Right renal pelvis (tissue), 4 donors: ENCODE data around the gene ABL1. TPM values are rescaled to one million over a fixed set of nuclear protein-coding genes. Genes with fewer than 3 reads are reported as not detected.
A peak's percentile ranks its signal among the peaks of the same experiment; 100 is the strongest.

ENCODE experiments used
- DNase-seq, 4 donors: peaks; one replicate each; pipeline ENCODE4 v3.0.0-alpha.2; 2013; ENCODE audit warnings: low read depth in 4 of 4, low spot score in 3 of 4, missing footprints in 1 of 4
- polyA plus RNA-seq, 4 donors: library from polyadenylated mRNA; unstranded; fragments of 120-200 nt; gene quantifications; one replicate each; pipeline ENCODE4 v1.2.1, GENCODE V29; 2013; ENCODE audit not compliant: insufficient read length in 4 of 4

ABL1 gene
- polyA plus RNA-seq, 4 donors, result 82.1 to 89.5 (median 82.7) TPM

GRCh38 chr9:130886981-130887380 is 51.9 kb downstream of the ABL1 start:
- DNase-seq, result no peak

DNA sequence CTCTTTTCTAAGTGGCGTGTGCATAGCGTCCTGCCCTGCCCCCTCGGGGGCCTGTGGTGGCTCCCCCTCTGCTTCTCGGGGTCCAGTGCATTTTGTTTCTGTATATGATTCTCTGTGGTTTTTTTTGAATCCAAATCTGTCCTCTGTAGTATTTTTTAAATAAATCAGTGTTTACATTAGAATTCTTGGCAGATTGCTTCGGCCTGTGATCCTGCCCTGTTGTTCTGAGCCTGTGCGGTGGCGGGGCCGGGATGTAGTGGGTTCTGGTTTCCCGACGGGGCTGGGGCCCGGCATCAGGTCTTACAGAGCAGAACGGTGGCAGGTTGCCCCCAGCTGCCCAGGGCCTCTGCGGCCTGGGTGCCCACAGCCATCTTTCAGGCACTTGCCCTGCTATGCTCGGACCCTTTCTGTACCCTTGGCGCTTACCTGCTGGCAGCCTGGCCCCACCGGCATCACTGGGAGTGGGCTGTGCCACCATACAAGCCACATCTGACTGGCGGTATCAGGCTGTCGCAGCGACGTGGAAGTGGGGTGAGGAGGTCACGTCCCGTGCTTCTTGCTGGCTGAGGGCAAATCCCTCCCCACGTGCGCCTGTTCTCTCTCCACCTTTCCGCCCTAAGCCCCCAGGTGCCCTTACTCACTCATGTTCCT is 52.6 kb downstream of the ABL1 start:
- DNase-seq, result no peak

- DNase-seq, result no peak
Observed at GRCh38 chr9:130888146-130888885, 53.3 kb downstream of the ABL1 start.

- no peak for DNase-seq
Observed at GRCh38 chr9:130890124-130890523, 55.1 kb downstream of the ABL1 start.

- no peak for DNase-seq
Observed at GRCh38 chr9:130890870-130891687, 56.0 kb downstream of the ABL1 start.

GRCh38 chr9:130891688-130892476 is 56.8 kb downstream of the ABL1 start:
- no peak for DNase-seq

- DNase-seq, result no peak
Observed at GRCh38 chr9:130892477-130893304, 57.6 kb downstream of the ABL1 start.

GRCh38 chr9:130893341-130894101 is 58.5 kb downstream of the ABL1 start:
- DNase-seq, result peak in 1 of 4 donors; percentile 31

DNA sequence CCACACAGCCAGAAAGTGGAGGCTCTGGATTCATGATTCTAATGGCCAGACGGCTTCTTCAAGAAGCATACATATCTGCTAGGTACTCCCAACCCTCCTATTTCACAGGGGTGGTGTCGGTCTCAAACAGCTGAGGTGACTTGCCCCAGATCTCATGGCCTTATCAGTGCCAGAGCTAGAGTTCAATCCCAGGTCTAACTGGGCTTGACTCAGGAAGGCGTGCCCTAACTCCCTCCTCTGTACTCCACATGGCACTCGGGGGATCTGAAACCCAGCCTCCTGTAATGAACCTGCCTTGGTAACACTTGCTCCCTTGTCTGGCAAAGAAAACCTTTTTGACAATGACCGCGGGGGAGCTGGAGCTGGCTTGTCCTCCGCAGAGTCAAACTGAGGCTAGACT is 59.5 kb downstream of the ABL1 start:
- no peak for DNase-seq

DNA sequence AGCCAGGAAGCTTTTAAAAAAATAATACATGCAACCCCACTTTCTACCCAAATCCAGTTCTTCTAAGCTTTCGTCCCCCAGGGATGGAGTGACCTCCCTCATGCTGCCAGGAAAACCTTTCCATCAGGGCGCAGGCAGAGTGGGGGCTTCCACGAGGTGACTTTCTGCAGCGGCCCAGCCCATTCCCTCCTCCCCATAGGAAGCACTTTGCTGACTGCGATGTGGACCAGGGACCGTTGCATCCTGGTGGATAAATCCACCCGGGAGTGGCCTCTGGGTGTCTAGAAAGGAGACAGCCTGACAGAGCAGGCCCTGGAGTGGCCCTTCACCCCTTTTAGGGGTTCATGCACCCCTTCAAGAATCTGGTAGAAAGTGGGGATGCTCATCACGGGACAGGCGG is 60.0 kb downstream of the ABL1 start:
- no peak for DNase-seq

DNA sequence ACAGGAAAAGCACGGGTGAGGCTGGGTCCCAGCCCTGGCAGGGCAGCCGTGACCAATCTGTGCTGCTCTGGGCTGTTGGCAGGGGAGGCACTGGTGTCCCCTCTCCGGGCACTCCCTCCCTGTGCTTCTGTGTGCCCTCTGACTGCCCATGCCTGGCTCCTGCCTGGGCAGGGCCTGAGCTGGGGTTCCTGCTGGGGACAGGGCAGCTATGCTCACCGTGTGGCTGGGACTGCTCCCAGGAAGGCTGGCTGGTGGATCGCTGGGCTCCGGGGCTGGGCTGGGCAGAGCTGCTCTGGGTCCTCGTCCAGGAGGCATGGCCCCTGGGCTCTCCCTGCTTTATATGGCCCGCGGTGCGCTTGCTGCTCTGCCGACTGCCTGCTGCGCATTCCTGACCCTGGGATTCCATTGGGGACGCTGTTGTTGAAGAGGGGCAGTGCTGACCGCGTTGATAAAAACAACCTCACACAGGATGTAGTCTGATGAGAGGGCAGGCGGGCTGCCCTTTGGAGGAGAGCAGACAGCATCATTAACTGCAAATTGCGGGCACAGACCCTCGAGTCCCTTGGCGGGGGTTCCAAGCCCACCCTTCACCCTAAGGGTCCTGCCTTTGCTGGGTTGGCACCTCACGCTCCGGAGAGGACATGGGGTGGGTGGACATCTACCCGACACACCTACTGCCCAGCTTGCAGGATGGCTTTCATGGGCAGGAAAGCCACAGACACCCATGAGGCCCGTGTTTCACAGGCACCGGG is 60.6 kb downstream of the ABL1 start:
- DNase-seq, result no peak

GRCh38 chr9:130896233-130897014 is 61.4 kb downstream of the ABL1 start, which contains the start of gene QRFP:
TSS of gene QRFP (minus strand) at chr9:130896812. CDS start at chr9:130893838, 2,974 bp downstream.
- no peak for DNase-seq

DNA sequence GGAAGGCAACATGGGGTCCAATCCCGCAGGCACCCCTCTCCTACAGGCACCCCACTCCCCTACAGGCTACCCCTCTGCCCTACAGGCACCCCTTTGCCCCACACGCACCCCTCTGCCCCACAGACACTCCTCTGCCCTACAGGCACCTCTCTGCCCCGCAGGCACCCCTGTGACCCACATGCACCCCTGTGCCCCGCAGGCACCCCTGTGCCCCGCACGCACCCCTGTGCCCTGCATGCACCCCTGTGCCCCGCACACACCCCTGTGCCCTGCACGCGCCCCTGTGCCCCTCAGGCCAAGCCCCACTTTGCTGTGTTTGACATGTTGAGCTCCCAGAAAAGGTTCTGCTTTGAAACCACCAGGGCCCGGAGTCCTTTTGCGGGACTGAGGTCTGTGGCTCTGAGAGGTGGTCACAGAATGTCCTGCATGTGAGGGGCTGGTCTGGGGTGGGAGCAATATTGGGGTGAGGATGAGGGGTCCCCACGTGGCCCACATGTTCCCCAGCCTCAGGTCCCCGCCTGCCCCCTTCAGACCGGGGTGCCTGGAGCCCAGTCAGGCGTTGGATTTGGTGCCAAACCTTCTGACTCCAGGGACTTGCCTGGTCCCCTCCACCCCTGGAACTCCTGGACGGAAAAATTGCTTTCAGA is 62.2 kb downstream of the ABL1 start:
- DNase-seq, result no peak

DNA sequence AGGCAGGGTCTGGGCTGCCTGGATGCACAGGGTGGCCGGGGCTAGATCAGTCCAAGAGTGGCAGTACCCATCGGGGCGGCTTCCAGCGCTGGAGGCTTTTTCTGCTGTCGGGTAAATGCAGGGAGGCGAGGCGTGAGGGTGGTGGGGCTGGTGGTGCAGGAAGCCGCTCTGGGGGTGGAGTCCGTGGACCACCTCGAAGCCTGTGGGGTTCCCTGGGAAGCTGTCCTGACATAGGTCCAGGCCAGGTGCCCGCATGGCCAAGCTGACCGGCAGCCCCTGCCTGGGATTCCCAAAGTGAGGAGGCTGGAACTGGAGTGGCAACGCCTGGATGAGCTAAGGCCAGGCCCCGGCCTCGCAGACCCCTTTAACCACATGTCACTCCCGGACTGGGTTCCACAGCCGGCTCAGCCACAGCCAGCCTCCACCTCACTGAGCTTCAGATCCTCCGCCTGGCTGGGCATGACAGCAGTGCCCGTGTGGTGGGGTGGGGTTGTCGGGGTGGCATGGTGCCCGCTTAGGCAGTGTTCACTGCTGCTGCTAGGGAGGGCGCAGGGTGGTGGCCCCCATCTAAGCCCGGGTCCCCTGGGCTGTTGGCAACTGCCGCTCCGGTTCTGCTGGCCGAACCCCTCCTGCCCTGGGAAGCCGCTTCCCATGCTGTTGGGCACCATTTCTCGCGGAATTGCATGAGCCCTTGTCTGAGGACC is 62.9 kb downstream of the ABL1 start:
- no peak for DNase-seq

DNA sequence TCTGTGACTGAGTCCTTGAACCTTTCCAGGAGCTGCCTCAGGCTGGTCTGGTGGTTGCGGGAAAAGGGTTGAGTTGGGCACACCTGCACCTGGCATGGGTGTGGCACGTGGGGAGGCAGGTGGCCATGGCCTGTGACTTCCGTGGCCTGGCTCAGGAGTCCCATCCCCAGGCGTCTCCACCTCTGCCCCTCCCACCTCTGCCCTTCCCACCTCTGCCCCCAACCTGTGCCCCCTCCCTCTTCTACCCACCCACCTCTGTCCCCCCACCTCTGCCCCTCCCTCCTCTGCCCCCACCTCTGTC is 63.4 kb downstream of the ABL1 start:
- DNase-seq, result no peak

DNA sequence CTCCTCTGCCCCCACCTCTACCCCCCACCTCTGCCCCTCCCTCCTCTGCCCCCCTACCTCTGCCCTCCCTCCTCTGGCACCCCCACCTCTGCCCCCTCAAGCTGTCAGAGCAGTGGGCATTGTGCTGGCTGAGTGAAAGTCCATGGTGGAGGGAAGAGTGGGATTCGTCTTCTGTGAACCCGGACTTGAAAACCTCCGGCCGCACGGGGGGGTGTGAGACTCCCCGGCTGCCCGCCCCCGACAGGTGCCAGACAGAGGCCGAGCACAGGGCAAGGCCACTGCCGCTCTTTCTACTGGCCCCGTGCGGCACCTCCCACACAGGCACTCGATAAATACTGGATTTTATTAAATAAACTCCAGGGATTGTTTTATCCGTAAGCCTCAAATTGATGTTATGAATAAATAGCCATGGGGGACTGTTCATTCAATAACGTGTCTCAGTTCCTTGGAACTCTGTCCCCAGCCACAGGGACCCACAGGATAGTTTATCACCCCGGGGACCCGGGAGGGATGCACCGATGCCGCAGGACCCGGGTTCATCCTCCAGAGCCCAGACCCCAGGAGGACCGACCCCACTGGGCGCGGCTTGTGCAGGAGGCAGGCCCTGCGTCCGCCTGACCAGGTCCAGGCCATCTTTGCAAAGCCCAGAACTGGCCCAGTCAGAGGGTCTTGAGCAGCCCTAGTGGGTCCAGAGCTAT is 64.1 kb downstream of the ABL1 start:
- no peak for DNase-seq
